Tibial nerve (tissue), 4 donors: ENCODE data around the gene ZNF454.

Experiments used
- CTCF ChIP-seq, 5 experiments: fragments of 200-600 bp in 3 of 5; fragments of 450-650 bp in 2 of 5; sonication (generic) in 3 of 5; IDR thresholded peaks; one replicate each; pipeline ENCODE4 v1.5.1; 2016 to 2019; ENCODE audit warnings: antibody characterized with exemption in 5 of 5, mild to moderate bottlenecking in 3 of 5, moderate library complexity in 2 of 5
- EP300 ChIP-seq, 2 donors: sonication (generic); formaldehyde crosslinking; IDR thresholded peaks; one replicate each; pipeline ENCODE4 v1.6.1; 2017; ENCODE audit warnings: antibody characterized with exemption in 2 of 2, mild to moderate bottlenecking in 1 of 2

GRCh38 chr5:178998441-178998840, 57.4 kb downstream of the ZNF454 start:
- TF ChIP-seq CTCF (IDR thresholded peaks at IDR 0.05) (no peak), EP300 (IDR thresholded peaks at IDR 0.05) (no peak)
